Skeletal muscle satellite cell (primary cell): ENCODE results near the gene MTHFS.
"Not testable (repeated sequence)": the region's sequence is repeated elsewhere in the genome, so short reads cannot be mapped to it uniquely, and the experiment has no call there.

Experiments used
- H3K27me3 ChIP-seq: 2 replicates; pipeline ENCODE4 v1.7.0; 2013; ENCODE audit warnings: low read length; ENCODE audit not compliant: control insufficient read depth, insufficient read depth
- H3K36me3 ChIP-seq: 2 replicates; pipeline ENCODE4 v1.7.0; 2013; ENCODE audit warnings: mild to moderate bottlenecking, control low read depth, low read length; ENCODE audit not compliant: insufficient read depth
- H3K4me1 ChIP-seq: 2 replicates; pipeline ENCODE4 v1.7.0; 2013; ENCODE audit warnings: low read length; ENCODE audit not compliant: control insufficient read depth, insufficient read depth
- H3K4me2 ChIP-seq: 2 replicates; pipeline ENCODE4 v1.7.0; 2013; ENCODE audit warnings: mild to moderate bottlenecking, low read length
- H3K4me3 ChIP-seq: 2 replicates; pipeline ENCODE4 v1.7.0; 2013; ENCODE audit warnings: low read length
- H3K9ac ChIP-seq: 2 replicates; pipeline ENCODE4 v1.7.0; 2013; ENCODE audit warnings: mild to moderate bottlenecking, low read depth, low read length, moderate library complexity
- H3K9me3 ChIP-seq: replicated peaks from 2 replicates; pipeline ENCODE4 v1.7.0; 2013; ENCODE audit warnings: mild to moderate bottlenecking, control low read depth, low read length

MTHFS gene

DNA sequence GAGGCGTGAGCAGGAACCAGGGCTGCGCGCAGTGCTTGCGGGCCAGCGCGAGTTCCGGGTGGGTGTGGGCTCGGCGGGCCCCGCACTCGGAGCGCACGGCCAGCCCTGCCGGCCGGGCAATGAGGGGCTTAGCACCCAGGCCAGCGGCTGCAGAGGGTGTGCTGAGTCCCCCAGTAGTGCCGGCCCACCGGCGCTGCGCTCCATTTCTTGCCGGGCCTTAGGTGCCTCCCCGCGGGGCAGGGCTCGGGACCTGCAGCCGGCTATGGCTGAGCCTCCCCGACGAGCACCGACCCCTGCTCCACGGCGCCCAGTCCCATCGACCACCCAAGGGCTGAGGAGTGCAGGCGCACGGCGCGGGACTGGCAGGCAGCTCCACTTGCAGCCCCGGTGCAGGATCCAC is 29.3 kb upstream of the MTHFS start:
- not testable (repeated sequence) for H3K4me3 ChIP-seq, H3K9ac ChIP-seq, H3K4me2 ChIP-seq, H3K9me3 ChIP-seq, H3K4me1 ChIP-seq, H3K36me3 ChIP-seq, H3K27me3 ChIP-seq

DNA sequence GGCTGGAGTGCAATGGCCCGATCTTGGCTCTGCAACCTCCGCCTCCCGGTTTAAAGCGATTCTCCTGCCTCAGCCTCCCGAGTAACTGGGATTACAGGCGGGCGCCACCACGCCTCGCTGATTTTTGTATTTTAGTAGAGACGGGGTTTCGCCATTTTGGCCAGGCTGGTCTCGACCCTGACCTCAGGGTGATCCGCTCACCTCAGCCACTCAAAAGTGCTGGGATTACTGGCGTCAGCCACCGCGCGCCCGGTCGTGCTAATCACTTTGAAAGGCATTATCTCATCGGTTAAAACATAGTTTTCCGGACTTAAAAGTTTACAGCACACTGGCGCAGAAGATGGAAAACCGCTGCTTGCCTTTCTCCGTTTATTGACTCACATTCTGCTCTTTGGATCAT is 27.6 kb upstream of the MTHFS start:
- H3K4me3 ChIP-seq: peak overlapping the region; percentile 97
- peaks cover 9% of the 10 kb centered on the region for H3K36me3 ChIP-seq
- peak overlapping the region; percentile 95 for H3K4me2 ChIP-seq
- H3K4me1 ChIP-seq: peaks cover 4% of the 10 kb centered on the region
- H3K9ac ChIP-seq: peak overlapping the region; percentile 93
- no peaks in the 10 kb centered on the region for H3K27me3 ChIP-seq
- H3K9me3 ChIP-seq: peaks cover 11% of the 10 kb centered on the region

GRCh38 chr15:79923515-79924169 is 26.8 kb upstream of the MTHFS start:
- Histone ChIP-seq H3K4me2 (peak overlapping the region; percentile 95), H3K27me3 (no peaks in the 10 kb centered on the region), H3K4me1 (peaks cover 4% of the 10 kb centered on the region), H3K9me3 (peaks cover 11% of the 10 kb centered on the region), H3K4me3 (peak overlapping the region; percentile 97), H3K9ac (peak overlapping the region; percentile 93), H3K36me3 (peaks cover 15% of the 10 kb centered on the region)

DNA sequence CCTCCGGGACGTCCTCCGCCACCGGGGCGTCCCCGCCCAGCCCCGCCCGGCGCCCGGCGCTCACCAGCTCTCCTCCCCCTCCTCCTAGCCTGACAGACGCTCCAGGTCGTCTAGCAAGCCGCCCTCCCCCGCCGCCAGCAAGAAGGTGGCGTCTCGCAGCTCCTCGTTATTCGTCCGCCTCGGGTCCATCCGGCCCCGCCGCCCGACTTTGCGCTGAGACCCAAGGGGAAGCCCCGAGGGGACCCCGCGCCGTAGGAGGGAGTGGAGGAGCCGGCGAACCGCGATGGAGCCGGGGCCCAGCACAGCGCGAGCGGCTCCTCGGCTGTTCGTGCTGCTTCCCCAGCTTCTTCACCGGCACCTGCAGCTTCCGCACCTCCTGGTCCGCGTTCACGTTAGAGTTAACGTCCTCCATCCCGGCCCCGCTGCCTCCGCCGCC is 26.3 kb upstream of the MTHFS start:
- peaks cover 4% of the 10 kb centered on the region for H3K4me1 ChIP-seq
- H3K27me3 ChIP-seq: no peaks in the 10 kb centered on the region
- peaks cover 15% of the 10 kb centered on the region for H3K36me3 ChIP-seq
- peak overlapping the region; percentile 97 for H3K4me3 ChIP-seq
- peaks cover 11% of the 10 kb centered on the region for H3K9me3 ChIP-seq
- peak overlapping the region; percentile 93 for H3K9ac ChIP-seq
- peak overlapping the region; percentile 95 for H3K4me2 ChIP-seq

DNA sequence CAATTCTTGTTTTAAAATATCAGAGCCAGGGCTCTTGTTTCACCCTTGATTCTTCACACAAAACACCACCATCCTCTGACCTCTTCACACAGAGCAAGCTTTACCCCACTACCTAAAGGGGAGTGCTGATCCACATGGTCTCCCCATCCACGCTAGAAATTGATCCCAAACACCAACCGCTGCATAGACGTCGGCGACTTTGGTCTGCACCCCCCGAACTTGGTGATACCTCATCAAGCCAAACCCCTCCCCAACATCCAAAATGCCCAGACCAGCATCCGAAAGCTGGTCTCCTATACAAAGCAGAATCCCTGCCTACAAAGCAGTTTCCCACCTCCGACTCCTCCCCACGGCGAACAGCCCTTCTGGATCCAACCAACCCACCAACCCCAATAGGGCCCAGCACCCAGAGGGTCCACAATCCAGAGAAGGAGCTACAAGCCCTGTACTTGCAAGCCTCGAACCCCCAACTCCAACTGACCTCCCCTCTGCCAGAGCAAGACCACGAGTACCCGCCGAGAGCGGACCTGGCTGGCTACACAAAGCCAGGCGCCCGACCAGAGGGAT is 25.8 kb upstream of the MTHFS start:
- Histone ChIP-seq H3K36me3 (peaks cover 15% of the 10 kb centered on the region), H3K27me3 (no peaks in the 10 kb centered on the region), H3K9ac (peak overlapping the region; percentile 93), H3K4me3 (peak overlapping the region; percentile 97), H3K9me3 (peaks cover 11% of the 10 kb centered on the region), H3K4me2 (peak overlapping the region; percentile 95), H3K4me1 (peaks cover 4% of the 10 kb centered on the region)

GRCh38 chr15:79919749-79920511 is 23.1 kb upstream of the MTHFS start:
- Histone ChIP-seq H3K4me1 (peaks cover 4% of the 10 kb centered on the region), H3K4me2 (no peak overlapping the region), H3K9me3 (peaks cover 18% of the 10 kb centered on the region), H3K9ac (no peak overlapping the region), H3K27me3 (no peaks in the 10 kb centered on the region), H3K36me3 (peaks cover 28% of the 10 kb centered on the region), H3K4me3 (no peak overlapping the region)

DNA sequence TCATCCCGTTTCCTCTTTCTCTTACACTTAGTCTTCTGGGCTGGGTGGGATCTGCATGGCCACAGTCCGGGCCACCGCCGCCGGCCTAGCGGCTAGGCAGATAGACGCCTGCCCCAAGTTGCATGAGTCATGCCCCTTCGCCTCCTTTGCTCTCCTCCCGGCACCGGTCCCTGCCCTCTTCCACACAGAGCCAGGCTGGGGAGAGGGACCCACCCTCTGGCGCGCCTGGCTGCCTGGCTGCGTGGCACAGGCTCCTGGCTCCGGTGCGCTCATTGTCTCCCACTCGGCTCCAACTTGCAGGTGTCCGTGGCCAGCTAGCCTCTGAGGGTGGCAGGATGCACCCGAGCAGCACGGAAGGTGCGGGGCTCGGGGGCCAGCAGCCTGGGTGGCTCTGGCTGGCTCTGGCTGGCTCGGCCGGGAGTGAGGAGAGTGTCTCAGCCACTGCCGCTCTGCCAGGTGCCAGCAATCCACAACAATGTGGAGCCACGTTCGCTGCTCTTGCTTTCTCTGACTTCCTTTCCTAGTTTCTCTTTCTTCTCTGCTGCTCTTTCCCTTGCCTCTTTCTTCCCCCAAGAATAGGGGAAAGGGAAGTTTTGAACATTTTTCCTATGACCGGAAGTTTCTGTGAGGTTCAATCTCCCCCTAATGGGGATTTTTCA is 22.4 kb upstream of the MTHFS start:
- Histone ChIP-seq H3K9me3 (peaks cover 18% of the 10 kb centered on the region), H3K36me3 (peaks cover 31% of the 10 kb centered on the region), H3K27me3 (no peaks in the 10 kb centered on the region), H3K4me2 (no peak overlapping the region), H3K9ac (no peak overlapping the region), H3K4me3 (no peak overlapping the region), H3K4me1 (peaks cover 4% of the 10 kb centered on the region)

GRCh38 chr15:79918278-79918677 is 21.5 kb upstream of the MTHFS start:
- Histone ChIP-seq H3K27me3 (no peaks in the 10 kb centered on the region), H3K9me3 (peaks cover 18% of the 10 kb centered on the region), H3K36me3 (peaks cover 33% of the 10 kb centered on the region), H3K9ac (no peak overlapping the region), H3K4me1 (peaks cover 4% of the 10 kb centered on the region), H3K4me3 (no peak overlapping the region), H3K4me2 (no peak overlapping the region)

DNA sequence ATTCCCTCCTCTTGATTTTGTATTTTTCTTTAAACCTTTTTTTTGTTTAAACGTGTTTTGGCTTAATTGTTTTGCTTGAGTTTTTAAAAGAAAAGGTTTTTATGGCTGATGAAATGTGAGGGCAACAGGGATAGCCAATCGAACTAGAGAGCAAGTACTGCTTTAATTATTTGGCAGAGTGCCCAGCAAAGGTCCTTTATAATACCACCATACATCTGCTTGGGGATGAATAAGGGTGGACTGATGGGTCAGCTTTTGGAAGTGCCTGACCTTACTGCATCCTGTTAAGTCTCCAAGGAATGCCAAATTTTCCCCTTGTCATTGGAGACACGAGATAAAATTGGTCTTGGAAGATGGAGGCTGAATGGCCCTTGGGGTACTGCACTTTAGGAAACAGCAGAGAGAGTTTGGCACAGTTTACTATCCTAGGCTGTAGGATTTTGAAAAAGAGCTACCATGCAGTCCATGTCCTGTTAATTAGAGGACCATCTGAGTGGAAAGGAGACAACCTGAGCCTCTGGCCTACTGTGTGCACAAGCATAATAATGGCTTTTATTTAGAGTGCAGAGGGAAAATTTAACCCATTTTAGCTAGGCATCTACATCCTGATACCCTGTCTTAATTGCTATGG is 19.8 kb upstream of the MTHFS start:
- Histone ChIP-seq H3K9ac (no peak overlapping the region), H3K36me3 (peaks cover 37% of the 10 kb centered on the region), H3K4me1 (no peaks in the 10 kb centered on the region), H3K4me3 (no peak overlapping the region), H3K4me2 (no peak overlapping the region), H3K9me3 (peaks cover 18% of the 10 kb centered on the region), H3K27me3 (no peaks in the 10 kb centered on the region)

GRCh38 chr15:79915776-79916501 is 19.1 kb upstream of the MTHFS start:
- not testable (repeated sequence) for H3K4me2 ChIP-seq, H3K9ac ChIP-seq, H3K4me1 ChIP-seq, H3K27me3 ChIP-seq, H3K4me3 ChIP-seq
- peaks cover 33% of the 10 kb centered on the region for H3K36me3 ChIP-seq
- H3K9me3 ChIP-seq: peaks cover 18% of the 10 kb centered on the region
